OCI-LY3 (cell line): ENCODE results near the gene GALNT16.

ENCODE experiments used
- CTCF ChIP-seq: fragments of 200-600, 300-600 bp; sonication (generic); IDR thresholded peaks from 2 replicates; pipeline ENCODE4 v1.5.1; 2014; ENCODE audit warnings: antibody characterized with exemption, low read length, low read depth
- EZH2phosphoT487 ChIP-seq: fragments of 200-600 bp; shearing (Covaris generic); IDR thresholded peaks from 2 replicates; pipeline ENCODE4 v1.6.1; 2018; ENCODE audit warnings: antibody characterized with exemption, mixed run types, low read depth

DNA sequence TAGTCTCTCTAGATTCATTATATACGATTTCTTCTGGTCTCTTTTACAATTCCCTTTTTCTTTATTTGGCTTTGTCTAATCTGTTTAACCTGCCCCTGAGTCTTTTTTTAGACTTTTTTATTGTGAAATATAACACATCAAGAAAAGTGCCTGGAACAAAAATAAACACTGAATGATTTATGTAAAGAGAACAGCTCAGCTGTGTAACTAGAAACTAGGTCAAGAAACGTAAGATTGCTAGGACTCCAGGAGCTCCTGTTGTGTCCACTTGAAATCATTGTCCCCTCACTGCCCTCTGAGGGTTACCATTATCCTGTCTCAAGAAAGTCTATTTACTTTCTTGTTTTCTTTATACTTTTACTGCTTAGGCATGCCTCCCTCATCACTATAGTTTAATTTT is 45.6 kb upstream of the GALNT16 start:
- no peak for TF ChIP-seq CTCF
- TF ChIP-seq EZH2phosphoT487: no peak
